H9 (cell line): Measurements from ENCODE around the gene FAM222B. TPM values are rescaled to one million over a fixed set of nuclear protein-coding genes. Genes with fewer than 3 reads are reported as not detected.

Source experiments
- DNase-seq: peaks from one replicate; pipeline ENCODE4 v3.0.0-alpha.2; 2017
- H2AFZ ChIP-seq: one replicate; pipeline ENCODE4 v1.6.1; 2013; ENCODE audit warnings: mild to moderate bottlenecking, low read length, control low read depth, moderate library complexity
- H2AK5ac ChIP-seq: 2 replicates; pipeline ENCODE4 v1.6.1; 2013; ENCODE audit warnings: low read length, control low read depth, mixed read lengths; ENCODE audit not compliant: insufficient read length
- H2BK120ac ChIP-seq: one replicate; pipeline ENCODE4 v1.6.1; 2013; ENCODE audit warnings: low read depth, mild to moderate bottlenecking, low read length, control low read depth, inconsistent platforms; ENCODE audit not compliant: poor library complexity, severe bottlenecking
- H2BK12ac ChIP-seq: 2 replicates; pipeline ENCODE4 v1.6.1; 2013; ENCODE audit warnings: low read length, control low read depth, mixed read lengths, low read depth; ENCODE audit not compliant: insufficient read length
- H2BK15ac ChIP-seq: 2 replicates; pipeline ENCODE4 v1.6.1; 2013; ENCODE audit warnings: low read depth, low read length, control low read depth
- H2BK20ac ChIP-seq: one replicate; pipeline ENCODE4 v1.6.1; 2013; ENCODE audit warnings: low read depth, mild to moderate bottlenecking, low read length, control low read depth, inconsistent platforms; ENCODE audit not compliant: poor library complexity, severe bottlenecking
- H2BK5ac ChIP-seq: 2 replicates; pipeline ENCODE4 v1.6.1; 2013; ENCODE audit warnings: low read length, control low read depth, mixed read lengths; ENCODE audit not compliant: insufficient read length
- H3K14ac ChIP-seq: 2 replicates; pipeline ENCODE4 v1.6.1; 2013; ENCODE audit warnings: low read length, control low read depth; ENCODE audit not compliant: insufficient read depth
- H3K18ac ChIP-seq: 2 replicates; pipeline ENCODE4 v1.6.1; 2013; ENCODE audit warnings: low read depth, mild to moderate bottlenecking, mixed read lengths, low read length, control low read depth; ENCODE audit not compliant: insufficient read length
- H3K23ac ChIP-seq: 2 replicates; pipeline ENCODE4 v1.6.1; 2013; ENCODE audit warnings: low read length, control low read depth, mixed read lengths, low read depth; ENCODE audit not compliant: insufficient read length
- H3K23me2 ChIP-seq: 2 replicates; pipeline ENCODE4 v1.6.1; 2013; ENCODE audit warnings: low read depth, mild to moderate bottlenecking, mixed read lengths, low read length, control low read depth; ENCODE audit not compliant: insufficient read length, poor library complexity, severe bottlenecking
- H3K27ac ChIP-seq: 2 replicates; pipeline ENCODE4 v1.5.1; 2013; ENCODE audit warnings: low read length, control low read depth, mixed read lengths, low read depth; ENCODE audit not compliant: insufficient read length
- H3K27me3 ChIP-seq: 2 replicates; pipeline ENCODE4 v1.6.1; 2013; ENCODE audit warnings: low read length, control low read depth, inconsistent platforms; ENCODE audit not compliant: insufficient read depth
- H3K4ac ChIP-seq: 2 replicates; pipeline ENCODE4 v1.6.1; 2013; ENCODE audit warnings: low read depth, mild to moderate bottlenecking, control low read depth, inconsistent platforms, low read length, moderate library complexity
- H3K4me1 ChIP-seq: 2 replicates; pipeline ENCODE4 v1.6.1; 2013; ENCODE audit warnings: low read length, control low read depth, inconsistent platforms; ENCODE audit not compliant: insufficient read depth
- H3K4me2 ChIP-seq: 2 replicates; pipeline ENCODE4 v1.6.1; 2013; ENCODE audit warnings: low read length, control low read depth, mixed read lengths; ENCODE audit not compliant: insufficient read length, insufficient read depth
- H3K56ac ChIP-seq: 2 replicates; pipeline ENCODE4 v1.6.1; 2013; ENCODE audit warnings: low read depth, mild to moderate bottlenecking, mixed read lengths, low read length, control low read depth; ENCODE audit not compliant: insufficient read length
- H3K79me1 ChIP-seq: 2 replicates; pipeline ENCODE4 v1.6.1; 2013; ENCODE audit warnings: low read depth, mild to moderate bottlenecking, moderate library complexity, low read length, control low read depth, inconsistent platforms; ENCODE audit not compliant: insufficient read depth, poor library complexity, severe bottlenecking
- H3K79me2 ChIP-seq: 2 replicates; pipeline ENCODE4 v1.6.1; 2013; ENCODE audit warnings: low read length, control low read depth, inconsistent platforms; ENCODE audit not compliant: insufficient read depth
- H3K9ac ChIP-seq: 2 replicates; pipeline ENCODE4 v1.6.1; 2013; ENCODE audit warnings: low read length, control low read depth, mixed read lengths; ENCODE audit not compliant: insufficient read length; ENCODE audit errors: extremely low read depth
- H3K9me3 ChIP-seq: one replicate; pipeline ENCODE4 v1.6.1; 2013; ENCODE audit warnings: low read depth, low read length, inconsistent platforms; ENCODE audit not compliant: control insufficient read depth
- H3T11ph ChIP-seq: one replicate; pipeline ENCODE4 v1.6.1; 2013; ENCODE audit warnings: mild to moderate bottlenecking, low read length, control low read depth, inconsistent platforms
- H4K20me1 ChIP-seq: one replicate; pipeline ENCODE4 v1.6.1; 2013; ENCODE audit not compliant: control insufficient read depth, insufficient read length, insufficient read depth
- H4K5ac ChIP-seq: 2 replicates; pipeline ENCODE4 v1.6.1; 2013; ENCODE audit warnings: low read depth, mild to moderate bottlenecking, mixed read lengths, low read length, control low read depth; ENCODE audit not compliant: insufficient read length
- H4K8ac ChIP-seq: replicated peaks from 2 replicates; pipeline ENCODE4 v1.6.1; 2013; ENCODE audit warnings: low read length, control low read depth, mixed read lengths, low read depth; ENCODE audit not compliant: insufficient read length
- H4K91ac ChIP-seq: 2 replicates; pipeline ENCODE4 v1.6.1; 2013; ENCODE audit warnings: low read depth, mild to moderate bottlenecking, moderate library complexity, mixed read lengths, low read length, control low read depth; ENCODE audit not compliant: insufficient read length
- H3K27ac Mint-ChIP-seq, 3 experiments: 2 replicates in 2 of 3; 3 replicates in 1 of 3; pipeline ENCODE4 v1.8.0; 2020 to 2021; ENCODE audit warnings: mixed read lengths in 3 of 3, mild to moderate bottlenecking in 1 of 3, moderate library complexity in 1 of 3
- H3K27me3 Mint-ChIP-seq: 2 replicates; pipeline ENCODE4 v1.8.0; 2021; ENCODE audit warnings: low read depth, mild to moderate bottlenecking, moderate library complexity, mixed read lengths
- H3K36me3 Mint-ChIP-seq, 3 experiments: 2 replicates in 2 of 3; 3 replicates in 1 of 3; pipeline ENCODE4 v1.8.0; 2020 to 2021; ENCODE audit warnings: low read depth in 3 of 3, mixed read lengths in 3 of 3; ENCODE audit not compliant: insufficient read depth in 1 of 3
- H3K4me1 Mint-ChIP-seq, 2 experiments: 2 replicates each; pipeline ENCODE4 v1.8.0; 2020; ENCODE audit warnings: mixed read lengths in 2 of 2
- H3K4me3 Mint-ChIP-seq, 2 experiments: 2 replicates in 1 of 2; 3 replicates in 1 of 2; pipeline ENCODE4 v1.8.0; 2020 to 2021; ENCODE audit warnings: mild to moderate bottlenecking in 2 of 2, mixed read lengths in 2 of 2, moderate library complexity in 1 of 2
- H3K9me3 Mint-ChIP-seq, 2 experiments: 2 replicates in 1 of 2; 3 replicates in 1 of 2; pipeline ENCODE4 v1.8.0; 2020; ENCODE audit warnings: mild to moderate bottlenecking in 2 of 2, mixed read lengths in 2 of 2, moderate library complexity in 1 of 2
- WGBS: extraction: QIAGEN DNeasy Blood & Tissue Kit; methylation state at CpG from one replicate; pipeline ENCODE4 v1.1.7; 2013; ENCODE audit warnings: missing lambda C conversion rate, low lambda C conversion rate, mixed read lengths; ENCODE audit not compliant: insufficient read length; ENCODE audit errors: extremely low coverage; 5-methylcytosine and 5-hydroxymethylcytosine counted together
- total RNA-seq: library from RNA; stranded (reverse); gene quantifications from 2 replicates; pipeline ENCODE4 v1.2.1, GENCODE V29; 2021
- TF ChIP-seq, protein P1 (sequence below): fragments of 200-600 bp; sonication (generic); conservative IDR thresholded peaks from 3 replicates; pipeline ENCODE4 v1.8.0; 2021; ENCODE audit warnings: antibody characterized with exemption, mild to moderate bottlenecking

The FAM222B gene
- total RNA-seq, 1 experiment from 2014 or later, result 76.1 TPM

DNA sequence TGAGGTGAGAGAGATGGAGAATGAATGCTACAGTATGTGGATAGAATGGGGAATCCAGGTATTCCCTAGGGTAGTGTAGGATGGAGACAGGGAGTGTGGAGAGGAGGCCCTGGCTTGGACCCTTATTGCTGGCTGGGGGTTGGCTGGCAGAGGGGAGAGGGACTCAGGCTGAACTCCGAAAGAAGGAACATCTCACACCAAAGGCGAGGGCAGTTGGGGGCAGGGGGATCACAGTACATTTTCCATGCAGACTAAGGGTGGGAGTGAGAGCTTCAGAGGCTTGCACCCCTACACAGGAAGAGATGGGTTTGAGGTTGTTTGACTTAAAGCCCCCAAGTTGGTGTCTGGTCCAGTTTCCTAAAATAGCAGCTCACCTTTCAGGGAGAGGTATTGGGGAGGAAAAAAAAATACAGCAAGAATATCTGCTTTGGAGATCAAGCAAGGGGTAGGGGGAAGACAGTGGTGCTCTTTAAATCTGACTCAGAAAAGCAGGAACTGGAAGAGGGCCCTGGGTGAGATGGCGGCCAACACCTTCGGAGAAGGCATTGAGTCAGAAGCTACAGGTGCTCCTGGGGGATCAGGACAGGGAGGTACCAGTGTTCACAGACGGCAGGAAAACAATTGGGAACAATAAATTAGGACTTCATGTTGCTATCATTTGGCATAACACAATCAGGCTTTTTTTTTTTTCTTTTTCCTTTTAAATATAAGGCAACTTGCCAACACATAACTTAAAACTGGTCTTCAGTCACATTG lies 86.4 kb downstream of the FAM222B start:
- Histone ChIP-seq H2BK120ac (no peak overlapping the region), H2AK5ac (no peak overlapping the region), H3K79me1 (no peaks in the 10 kb centered on the region), H3K79me2 (no peaks in the 10 kb centered on the region), H3K9me3 (no peaks in the 10 kb centered on the region), H4K8ac (no peak overlapping the region), H3K23me2 (no peaks in the 10 kb centered on the region), H3K27me3 (no peaks in the 10 kb centered on the region), H3K4me2 (no peak overlapping the region), H2BK15ac (no peak overlapping the region), H4K20me1 (no peaks in the 10 kb centered on the region), H3K14ac (no peak overlapping the region), H3K4me1 (peaks cover 12% of the 10 kb centered on the region; the same call in 1 of the 2 replicates), H3K27ac (no peak overlapping the region), H2AFZ (no peak overlapping the region), H3K4ac (no peak overlapping the region), H2BK12ac (no peak overlapping the region), H2BK5ac (no peak overlapping the region), H3K23ac (no peak overlapping the region), H3K56ac (no peak overlapping the region), H3T11ph (no peak overlapping the region), H4K5ac (no peak overlapping the region), H3K18ac (no peak overlapping the region), H3K9ac (no peak overlapping the region), H4K91ac (no peak overlapping the region), H2BK20ac (no peak overlapping the region)
- TF ChIP-seq, protein P1, sequence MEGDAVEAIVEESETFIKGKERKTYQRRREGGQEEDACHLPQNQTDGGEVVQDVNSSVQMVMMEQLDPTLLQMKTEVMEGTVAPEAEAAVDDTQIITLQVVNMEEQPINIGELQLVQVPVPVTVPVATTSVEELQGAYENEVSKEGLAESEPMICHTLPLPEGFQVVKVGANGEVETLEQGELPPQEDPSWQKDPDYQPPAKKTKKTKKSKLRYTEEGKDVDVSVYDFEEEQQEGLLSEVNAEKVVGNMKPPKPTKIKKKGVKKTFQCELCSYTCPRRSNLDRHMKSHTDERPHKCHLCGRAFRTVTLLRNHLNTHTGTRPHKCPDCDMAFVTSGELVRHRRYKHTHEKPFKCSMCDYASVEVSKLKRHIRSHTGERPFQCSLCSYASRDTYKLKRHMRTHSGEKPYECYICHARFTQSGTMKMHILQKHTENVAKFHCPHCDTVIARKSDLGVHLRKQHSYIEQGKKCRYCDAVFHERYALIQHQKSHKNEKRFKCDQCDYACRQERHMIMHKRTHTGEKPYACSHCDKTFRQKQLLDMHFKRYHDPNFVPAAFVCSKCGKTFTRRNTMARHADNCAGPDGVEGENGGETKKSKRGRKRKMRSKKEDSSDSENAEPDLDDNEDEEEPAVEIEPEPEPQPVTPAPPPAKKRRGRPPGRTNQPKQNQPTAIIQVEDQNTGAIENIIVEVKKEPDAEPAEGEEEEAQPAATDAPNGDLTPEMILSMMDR, result no peak
- no peak for DNase-seq
- peaks cover 22 to 28% of the 10 kb centered on the region in 2 experiments for H3K4me1 Mint-ChIP-seq
- H3K27me3 Mint-ChIP-seq, result peaks cover 1% of the 10 kb centered on the region; the same call in 1 of the 2 replicates
- H3K27ac Mint-ChIP-seq, result peak overlapping the region in 2 of 3 experiments; percentile 15 to 80; a peak in 2 of 7 replicates
- H3K4me3 Mint-ChIP-seq, result no peak overlapping the region
- H3K9me3 Mint-ChIP-seq, result no peaks in the 10 kb centered on the region
- no CpG with 5 or more reads among the region's 5 CpGs for WGBS
- peaks cover 41 to 61% (median 47%) of the 10 kb centered on the region in 3 experiments for H3K36me3 Mint-ChIP-seq
